ENCODE measurements around the gene DRAM1.

Gene DRAM1

DNA sequence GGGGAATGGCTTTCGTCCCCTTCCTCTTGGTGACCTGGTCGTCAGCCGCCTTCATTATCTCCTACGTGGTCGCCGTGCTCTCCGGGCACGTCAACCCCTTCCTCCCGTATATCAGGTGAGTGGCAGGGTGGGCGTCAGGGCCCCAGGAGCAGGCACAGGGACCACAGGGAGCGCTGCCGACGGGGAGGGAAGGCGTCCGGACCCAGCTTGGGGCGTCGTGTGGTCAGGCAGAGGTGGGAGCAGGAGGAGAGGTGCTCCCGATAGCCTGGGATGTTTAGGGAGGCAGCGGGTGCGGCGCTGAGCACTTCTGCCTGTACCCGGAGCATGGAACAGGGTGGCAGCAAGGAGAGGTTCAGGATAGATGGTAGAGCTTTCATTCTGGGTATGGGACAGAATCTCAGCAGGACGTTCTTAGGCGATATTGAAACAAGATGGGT, 444 bp downstream of the DRAM1 start:
- POLR2A ChIA-PET, result interaction anchor here (1.0 to 1.5 kb wide), 2 partner anchors 10 to 13 kb away, joined by 3 to 6 read pairs; no protein-coding TSS in a partner anchor
- Histone ChIP-seq H3K27ac (ENCODE audit: extremely low read depth, low read depth, low read length) (peak overlapping the region; percentile 76; the same call in 1 of the 2 replicates), H3K4me3 (ENCODE audit: low read depth, low read length) (peak overlapping the region; percentile 74), H3K36me3 (ENCODE audit: control insufficient read depth in 2 of 2, insufficient read depth in 1 of 2, low read length in 2 of 2) (no peaks in the 10 kb centered on the region), H3K4me1 (ENCODE audit: control insufficient read depth, insufficient read depth, low read length) (no peaks in the 10 kb centered on the region), H3K9me3 (ENCODE audit: control insufficient read depth, insufficient read depth, low read depth, low read length) (no peaks in the 10 kb centered on the region)
- CTCF ChIA-PET, result no interaction called here
- TF ChIP-seq ZNF324 (tag by site-specific recombination; IDR thresholded peaks at IDR 0.05) (0 out of 2 replicates have a peak, but pooled peaks have one; percentile 12), ZNF548 (tag by site-specific recombination; IDR thresholded peaks at IDR 0.05) (no peak), ZNF600 (tag by site-specific recombination; IDR thresholded peaks at IDR 0.05) (peak; percentile 79), ZNF341 (tag by site-specific recombination; IDR thresholded peaks at IDR 0.05; ENCODE audit: low read depth) (no peak), ZBTB17 (tag by site-specific recombination; IDR thresholded peaks at IDR 0.05) (peak; percentile 47; the same call in 1 of the 2 replicates), ZIC2 (tag by site-specific recombination; IDR thresholded peaks at IDR 0.05) (peak; percentile 6; the same call in 1 of the 2 replicates), ZNF302 (tag by site-specific recombination; IDR thresholded peaks at IDR 0.05; ENCODE audit: low read depth) (no peak), ZNF76 (tag by site-specific recombination; IDR thresholded peaks at IDR 0.05; ENCODE audit: borderline replicate concordance, low read depth) (peak; percentile 12; the same call in 1 of the 2 replicates), ZNF202 (tag by site-specific recombination; IDR thresholded peaks at IDR 0.05; ENCODE audit: borderline replicate concordance) (no peak), ZBTB1 (tag by site-specific recombination; IDR thresholded peaks at IDR 0.05) (no peak), ZNF530 (tag by site-specific recombination; IDR thresholded peaks at IDR 0.05; ENCODE audit: low read depth) (no peak), ZNF221 (tag by site-specific recombination; IDR thresholded peaks at IDR 0.05; ENCODE audit: borderline replicate concordance) (no peak), GLIS2 (tag by site-specific recombination; IDR thresholded peaks at IDR 0.05) (peak; percentile 24; the same call in 1 of the 2 replicates), ZNF777 (tag by site-specific recombination; IDR thresholded peaks at IDR 0.05; ENCODE audit: borderline replicate concordance) (peak; percentile 80; the same call in 1 of the 2 replicates), ZNF169 (tag by site-specific recombination; IDR thresholded peaks at IDR 0.05) (no peak), ZNF776 (tag by site-specific recombination; IDR thresholded peaks at IDR 0.05; ENCODE audit: borderline replicate concordance) (no peak), ZNF660 (tag by site-specific recombination; IDR thresholded peaks at IDR 0.05) (no peak), ZNF335 (tag by site-specific recombination; conservative IDR thresholded peaks at IDR 0.05) (peak; percentile 75), ZNF501 (tag by site-specific recombination; IDR thresholded peaks at IDR 0.05) (0 out of 2 replicates have a peak, but pooled peaks have one; percentile 15), ZBTB48 (tag by site-specific recombination; IDR thresholded peaks at IDR 0.05) (peak; percentile 16; the same call in 1 of the 2 replicates), ZNF132 (tag by site-specific recombination; IDR thresholded peaks at IDR 0.05; ENCODE audit: borderline replicate concordance) (no peak), BCL11B (tag by site-specific recombination; IDR thresholded peaks at IDR 0.05; ENCODE audit: low read depth) (no peak), ZNF610 (tag by site-specific recombination; IDR thresholded peaks at IDR 0.05; ENCODE audit: borderline replicate concordance) (no peak)
- TF ChIP-seq, protein P1, sequence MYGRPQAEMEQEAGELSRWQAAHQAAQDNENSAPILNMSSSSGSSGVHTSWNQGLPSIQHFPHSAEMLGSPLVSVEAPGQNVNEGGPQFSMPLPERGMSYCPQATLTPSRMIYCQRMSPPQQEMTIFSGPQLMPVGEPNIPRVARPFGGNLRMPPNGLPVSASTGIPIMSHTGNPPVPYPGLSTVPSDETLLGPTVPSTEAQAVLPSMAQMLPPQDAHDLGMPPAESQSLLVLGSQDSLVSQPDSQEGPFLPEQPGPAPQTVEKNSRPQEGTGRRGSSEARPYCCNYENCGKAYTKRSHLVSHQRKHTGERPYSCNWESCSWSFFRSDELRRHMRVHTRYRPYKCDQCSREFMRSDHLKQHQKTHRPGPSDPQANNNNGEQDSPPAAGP (tag by site-specific recombination; IDR thresholded peaks at IDR 0.05), result peak; percentile 47; the same call in 1 of the 2 replicates
- TF ChIP-seq, protein P2, sequence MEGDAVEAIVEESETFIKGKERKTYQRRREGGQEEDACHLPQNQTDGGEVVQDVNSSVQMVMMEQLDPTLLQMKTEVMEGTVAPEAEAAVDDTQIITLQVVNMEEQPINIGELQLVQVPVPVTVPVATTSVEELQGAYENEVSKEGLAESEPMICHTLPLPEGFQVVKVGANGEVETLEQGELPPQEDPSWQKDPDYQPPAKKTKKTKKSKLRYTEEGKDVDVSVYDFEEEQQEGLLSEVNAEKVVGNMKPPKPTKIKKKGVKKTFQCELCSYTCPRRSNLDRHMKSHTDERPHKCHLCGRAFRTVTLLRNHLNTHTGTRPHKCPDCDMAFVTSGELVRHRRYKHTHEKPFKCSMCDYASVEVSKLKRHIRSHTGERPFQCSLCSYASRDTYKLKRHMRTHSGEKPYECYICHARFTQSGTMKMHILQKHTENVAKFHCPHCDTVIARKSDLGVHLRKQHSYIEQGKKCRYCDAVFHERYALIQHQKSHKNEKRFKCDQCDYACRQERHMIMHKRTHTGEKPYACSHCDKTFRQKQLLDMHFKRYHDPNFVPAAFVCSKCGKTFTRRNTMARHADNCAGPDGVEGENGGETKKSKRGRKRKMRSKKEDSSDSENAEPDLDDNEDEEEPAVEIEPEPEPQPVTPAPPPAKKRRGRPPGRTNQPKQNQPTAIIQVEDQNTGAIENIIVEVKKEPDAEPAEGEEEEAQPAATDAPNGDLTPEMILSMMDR (tag by site-specific recombination; IDR thresholded peaks at IDR 0.05), result peak; percentile 55
- TF ChIP-seq, protein P3, sequence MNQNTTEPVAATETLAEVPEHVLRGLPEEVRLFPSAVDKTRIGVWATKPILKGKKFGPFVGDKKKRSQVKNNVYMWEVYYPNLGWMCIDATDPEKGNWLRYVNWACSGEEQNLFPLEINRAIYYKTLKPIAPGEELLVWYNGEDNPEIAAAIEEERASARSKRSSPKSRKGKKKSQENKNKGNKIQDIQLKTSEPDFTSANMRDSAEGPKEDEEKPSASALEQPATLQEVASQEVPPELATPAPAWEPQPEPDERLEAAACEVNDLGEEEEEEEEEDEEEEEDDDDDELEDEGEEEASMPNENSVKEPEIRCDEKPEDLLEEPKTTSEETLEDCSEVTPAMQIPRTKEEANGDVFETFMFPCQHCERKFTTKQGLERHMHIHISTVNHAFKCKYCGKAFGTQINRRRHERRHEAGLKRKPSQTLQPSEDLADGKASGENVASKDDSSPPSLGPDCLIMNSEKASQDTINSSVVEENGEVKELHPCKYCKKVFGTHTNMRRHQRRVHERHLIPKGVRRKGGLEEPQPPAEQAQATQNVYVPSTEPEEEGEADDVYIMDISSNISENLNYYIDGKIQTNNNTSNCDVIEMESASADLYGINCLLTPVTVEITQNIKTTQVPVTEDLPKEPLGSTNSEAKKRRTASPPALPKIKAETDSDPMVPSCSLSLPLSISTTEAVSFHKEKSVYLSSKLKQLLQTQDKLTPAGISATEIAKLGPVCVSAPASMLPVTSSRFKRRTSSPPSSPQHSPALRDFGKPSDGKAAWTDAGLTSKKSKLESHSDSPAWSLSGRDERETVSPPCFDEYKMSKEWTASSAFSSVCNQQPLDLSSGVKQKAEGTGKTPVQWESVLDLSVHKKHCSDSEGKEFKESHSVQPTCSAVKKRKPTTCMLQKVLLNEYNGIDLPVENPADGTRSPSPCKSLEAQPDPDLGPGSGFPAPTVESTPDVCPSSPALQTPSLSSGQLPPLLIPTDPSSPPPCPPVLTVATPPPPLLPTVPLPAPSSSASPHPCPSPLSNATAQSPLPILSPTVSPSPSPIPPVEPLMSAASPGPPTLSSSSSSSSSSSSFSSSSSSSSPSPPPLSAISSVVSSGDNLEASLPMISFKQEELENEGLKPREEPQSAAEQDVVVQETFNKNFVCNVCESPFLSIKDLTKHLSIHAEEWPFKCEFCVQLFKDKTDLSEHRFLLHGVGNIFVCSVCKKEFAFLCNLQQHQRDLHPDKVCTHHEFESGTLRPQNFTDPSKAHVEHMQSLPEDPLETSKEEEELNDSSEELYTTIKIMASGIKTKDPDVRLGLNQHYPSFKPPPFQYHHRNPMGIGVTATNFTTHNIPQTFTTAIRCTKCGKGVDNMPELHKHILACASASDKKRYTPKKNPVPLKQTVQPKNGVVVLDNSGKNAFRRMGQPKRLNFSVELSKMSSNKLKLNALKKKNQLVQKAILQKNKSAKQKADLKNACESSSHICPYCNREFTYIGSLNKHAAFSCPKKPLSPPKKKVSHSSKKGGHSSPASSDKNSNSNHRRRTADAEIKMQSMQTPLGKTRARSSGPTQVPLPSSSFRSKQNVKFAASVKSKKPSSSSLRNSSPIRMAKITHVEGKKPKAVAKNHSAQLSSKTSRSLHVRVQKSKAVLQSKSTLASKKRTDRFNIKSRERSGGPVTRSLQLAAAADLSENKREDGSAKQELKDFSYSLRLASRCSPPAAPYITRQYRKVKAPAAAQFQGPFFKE (tag by site-specific recombination; IDR thresholded peaks at IDR 0.05; ENCODE audit: borderline replicate concordance), result peak; percentile 66; the same call in 1 of the 2 replicates
- TF ChIP-seq, protein P4, sequence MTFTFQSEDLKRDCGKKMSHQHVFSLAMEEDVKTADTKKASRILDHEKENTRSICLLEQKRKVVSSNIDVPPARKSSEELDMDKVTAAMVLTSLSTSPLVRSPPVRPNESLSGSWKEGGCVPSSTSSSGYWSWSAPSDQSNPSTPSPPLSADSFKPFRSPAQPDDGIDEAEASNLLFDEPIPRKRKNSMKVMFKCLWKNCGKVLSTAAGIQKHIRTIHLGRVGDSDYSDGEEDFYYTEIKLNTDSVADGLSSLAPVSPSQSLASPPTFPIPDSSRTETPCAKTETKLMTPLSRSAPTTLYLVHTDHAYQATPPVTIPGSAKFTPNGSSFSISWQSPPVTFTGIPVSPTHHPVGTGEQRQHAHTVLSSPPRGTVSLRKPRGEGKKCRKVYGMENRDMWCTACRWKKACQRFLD (tag by site-specific recombination; IDR thresholded peaks at IDR 0.05), result no peak
- TF ChIP-seq, protein P5, sequence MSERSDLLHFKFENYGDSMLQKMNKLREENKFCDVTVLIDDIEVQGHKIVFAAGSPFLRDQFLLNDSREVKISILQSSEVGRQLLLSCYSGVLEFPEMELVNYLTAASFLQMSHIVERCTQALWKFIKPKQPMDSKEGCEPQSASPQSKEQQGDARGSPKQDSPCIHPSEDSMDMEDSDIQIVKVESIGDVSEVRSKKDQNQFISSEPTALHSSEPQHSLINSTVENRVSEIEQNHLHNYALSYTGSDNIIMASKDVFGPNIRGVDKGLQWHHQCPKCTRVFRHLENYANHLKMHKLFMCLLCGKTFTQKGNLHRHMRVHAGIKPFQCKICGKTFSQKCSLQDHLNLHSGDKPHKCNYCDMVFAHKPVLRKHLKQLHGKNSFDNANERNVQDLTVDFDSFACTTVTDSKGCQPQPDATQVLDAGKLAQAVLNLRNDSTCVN (tag by site-specific recombination; optimal IDR thresholded peaks at IDR 0.05), result peak; percentile 45

Measured in HEK293 (cell line).